ENCODE data around the gene C11orf65. TPM values are rescaled to one million over a fixed set of nuclear protein-coding genes. Genes with fewer than 3 reads are reported as not detected.
A peak's percentile ranks its signal among the peaks of the same experiment; 100 is the strongest.
"Not testable (repeated sequence)": the region's sequence is repeated elsewhere in the genome, so short reads cannot be mapped to it uniquely, and the experiment has no call there.

C11orf65 gene
- total RNA-seq, 2 experiments from 2014 or later: 0.57 to 0.80 TPM

DNA sequence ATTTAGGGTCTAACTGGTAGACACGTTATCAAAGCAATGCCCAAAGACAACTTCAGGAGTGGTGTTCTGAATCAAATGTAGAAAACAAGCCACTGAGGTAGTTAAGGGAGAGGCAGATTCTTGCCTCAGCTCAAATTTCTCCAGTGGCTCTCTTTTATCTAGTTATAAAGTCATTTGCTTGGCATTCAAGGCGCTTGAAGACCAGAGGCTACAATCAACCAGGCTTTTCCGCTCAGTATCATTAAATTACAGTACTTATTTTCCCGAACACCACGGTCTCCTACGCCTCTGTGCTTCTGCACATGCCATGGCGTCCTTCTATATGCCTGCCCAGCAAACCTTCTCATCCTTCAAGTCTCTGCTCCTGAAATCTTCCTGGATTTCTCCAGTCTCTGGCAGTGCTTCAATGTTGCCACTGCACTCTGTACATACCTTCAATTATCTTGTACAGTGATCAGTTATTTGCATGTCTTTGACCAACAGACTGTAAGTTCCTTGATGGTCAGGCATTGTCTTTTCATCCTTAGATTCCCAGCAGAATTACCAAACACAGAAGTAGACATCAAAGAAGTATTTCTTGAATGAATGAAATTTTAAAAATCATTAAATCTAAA, 29.4 kb upstream of the C11orf65 start:
- Mint-ChIP-seq H3K36me3 (peaks cover 26% of the 10 kb centered on the region), H3K27ac (peak overlapping the region; percentile 98), H3K4me1 (peaks cover 19% of the 10 kb centered on the region), H3K4me3 (peak overlapping the region; percentile 95), H3K27me3 (no peaks in the 10 kb centered on the region), H3K9me3 (no peaks in the 10 kb centered on the region)
- DNase-seq (no peak), ATAC-seq (ENCODE audit: low read depth) (no peak)
- POLR2A ChIA-PET: interaction anchor here (1.0 kb wide), 1 partner anchor 30 kb away, joined by 3 read pairs; the partner anchor contains the start of gene C11orf65

DNA sequence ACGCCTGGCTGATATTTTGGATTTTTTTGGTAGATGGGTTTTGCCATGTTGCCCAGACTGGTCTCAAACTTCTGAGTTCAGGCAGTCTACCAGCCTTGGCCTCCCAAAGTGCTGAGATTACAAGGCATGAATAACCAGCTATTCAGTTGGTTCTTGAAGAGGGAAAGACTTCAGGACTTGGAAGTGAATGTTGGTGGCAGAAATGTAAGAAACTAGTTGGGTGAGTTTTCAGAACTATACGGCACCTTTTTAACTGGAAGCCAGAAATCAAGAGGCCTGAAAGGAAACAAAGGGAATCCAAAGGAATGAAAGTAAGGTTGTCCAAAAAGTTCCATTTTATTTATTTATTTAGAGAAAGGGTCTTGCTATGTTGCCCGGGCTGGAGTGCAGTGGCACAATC, 28.0 kb upstream of the C11orf65 start:
- Mint-ChIP-seq H3K4me1 (peaks cover 19% of the 10 kb centered on the region), H3K27me3 (no peaks in the 10 kb centered on the region), H3K36me3 (peaks cover 28% of the 10 kb centered on the region), H3K4me3 (no peak overlapping the region), H3K9me3 (no peaks in the 10 kb centered on the region), H3K27ac (no peak overlapping the region)
- ATAC-seq (ENCODE audit: low read depth) (no peak), DNase-seq (no peak)
- POLR2A ChIA-PET: no interaction called here

DNA sequence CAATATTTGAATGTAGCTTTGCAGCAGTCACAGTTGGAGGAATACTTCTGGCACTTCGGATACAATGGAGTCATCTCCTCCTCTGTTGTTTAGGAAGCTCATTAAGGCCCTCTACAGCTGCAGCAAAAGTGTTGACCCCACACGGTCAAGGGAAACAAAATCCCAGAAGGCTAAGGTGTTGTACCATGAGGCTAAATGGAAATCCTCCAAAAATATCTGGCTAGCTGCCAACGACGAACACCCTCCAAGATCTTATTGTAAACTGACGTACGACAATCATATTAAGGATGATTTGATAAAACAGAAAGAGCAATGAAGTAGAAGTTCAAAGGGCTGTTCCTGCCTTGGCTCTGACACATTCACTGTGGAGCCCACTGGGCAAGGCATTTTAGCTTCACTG, 26.9 kb upstream of the C11orf65 start:
- Mint-ChIP-seq H3K27me3 (no peaks in the 10 kb centered on the region), H3K4me1 (peaks cover 20% of the 10 kb centered on the region), H3K4me3 (no peak overlapping the region), H3K36me3 (peaks cover 31% of the 10 kb centered on the region), H3K9me3 (no peaks in the 10 kb centered on the region), H3K27ac (peak overlapping the region; percentile 32)
- POLR2A ChIA-PET: interaction anchor here (0.7 kb wide), 1 partner anchor 94 kb away, joined by 4 read pairs; no protein-coding TSS in a partner anchor
- ATAC-seq (ENCODE audit: low read depth) (no peak), DNase-seq (no peak)

DNA sequence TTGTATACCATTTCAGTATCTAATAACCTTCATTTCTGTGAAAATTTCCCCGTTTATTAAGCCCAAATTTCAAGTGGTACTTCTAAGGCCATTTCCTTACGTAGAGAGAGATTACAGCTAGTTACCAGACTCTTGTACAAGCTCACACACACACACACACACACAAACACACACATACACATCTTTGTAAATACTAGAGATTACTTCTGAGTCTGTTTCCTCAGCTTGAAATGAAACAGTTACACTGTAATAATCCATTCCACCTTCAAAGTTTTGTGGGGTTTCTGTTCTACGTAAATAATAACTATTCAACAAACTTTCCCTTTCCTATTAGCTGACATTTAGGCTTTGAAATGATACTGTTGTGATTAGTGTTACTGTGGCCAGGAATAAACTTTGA, 24.6 kb upstream of the C11orf65 start:
- Mint-ChIP-seq H3K27me3 (no peaks in the 10 kb centered on the region), H3K9me3 (no peaks in the 10 kb centered on the region), H3K4me3 (no peak overlapping the region), H3K4me1 (peaks cover 17% of the 10 kb centered on the region), H3K36me3 (peaks cover 52% of the 10 kb centered on the region), H3K27ac (no peak overlapping the region)
- DNase-seq (no peak), ATAC-seq (ENCODE audit: low read depth) (no peak)
- POLR2A ChIA-PET: no interaction called here

DNA sequence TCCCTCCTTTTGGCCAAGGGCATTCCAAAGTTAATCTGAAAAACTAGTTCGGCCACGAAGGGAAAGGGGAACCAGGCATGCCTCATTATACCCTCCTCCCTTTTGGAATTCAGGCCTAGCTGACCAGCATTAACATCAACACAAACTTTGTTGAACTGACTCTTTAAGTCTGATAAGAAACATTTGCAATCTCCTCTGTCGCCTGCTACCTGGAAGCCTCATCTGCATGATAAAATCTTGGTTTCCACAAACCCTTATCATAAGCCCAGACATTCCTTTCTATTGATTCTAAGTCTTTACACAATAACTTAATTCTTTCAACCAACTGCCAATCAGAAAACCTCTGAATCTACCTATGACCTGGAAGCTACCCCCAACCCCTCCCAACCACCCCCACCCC, 19.5 kb upstream of the C11orf65 start:
- DNase-seq (no peak), ATAC-seq (ENCODE audit: low read depth) (no peak)
- no peaks in the 10 kb centered on the region for H3K27me3 Mint-ChIP-seq
- peaks cover 52% of the 10 kb centered on the region for H3K36me3 Mint-ChIP-seq
- H3K27ac Mint-ChIP-seq: no peak overlapping the region
- H3K4me1 Mint-ChIP-seq: peaks cover 4% of the 10 kb centered on the region
- no peaks in the 10 kb centered on the region for H3K9me3 Mint-ChIP-seq
- H3K4me3 Mint-ChIP-seq: no peak overlapping the region
- POLR2A ChIA-PET: interaction anchor here (0.7 kb wide), 1 partner anchor 19 kb away, joined by 3 read pairs; the partner anchor contains the start of gene C11orf65

DNA sequence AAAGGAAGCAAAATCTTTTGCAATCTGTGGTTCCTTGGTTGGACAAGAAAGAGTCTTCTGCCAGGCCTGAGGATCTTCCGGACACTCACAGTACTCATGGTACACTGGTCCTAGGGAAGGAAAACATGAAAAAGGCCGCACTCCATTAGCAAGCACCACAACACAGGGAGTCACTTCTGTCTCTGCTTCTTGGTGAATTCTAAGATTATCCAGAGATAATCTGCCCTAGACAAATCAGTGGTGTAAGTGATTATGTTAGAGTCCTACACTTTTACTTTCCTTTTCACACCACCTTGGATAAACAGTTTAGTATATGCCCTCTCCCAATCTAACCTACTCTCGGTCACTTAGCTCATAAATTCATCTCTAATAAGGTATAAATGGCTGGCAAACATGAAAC, 19.0 kb upstream of the C11orf65 start:
- no peak overlapping the region for H3K27ac Mint-ChIP-seq

DNA sequence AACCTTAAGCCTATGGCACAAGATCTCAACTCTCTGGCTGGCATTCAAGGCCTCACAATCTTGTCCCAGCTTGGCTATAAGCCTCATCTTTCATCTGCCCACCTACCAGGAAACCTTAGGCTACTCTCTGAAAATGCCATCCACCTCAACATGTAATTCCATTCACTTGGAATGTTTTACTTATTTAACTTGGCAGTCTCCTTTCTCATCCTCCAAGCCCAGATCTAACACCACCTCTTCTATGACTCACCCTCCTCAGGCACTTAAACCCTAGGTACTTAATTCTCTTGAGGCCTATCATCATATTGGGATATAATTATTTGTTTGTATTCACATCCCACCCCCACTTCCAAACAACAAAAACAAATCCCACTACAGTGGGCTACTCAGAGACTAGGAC, 15.8 kb upstream of the C11orf65 start:
- POLR2A ChIA-PET: no interaction called here
- no peak overlapping the region for H3K27ac Mint-ChIP-seq
- no peak overlapping the region for H3K4me3 Mint-ChIP-seq
- no peak for ATAC-seq (ENCODE audit: low read depth)
- no peaks in the 10 kb centered on the region for H3K27me3 Mint-ChIP-seq
- no peak for DNase-seq
- H3K36me3 Mint-ChIP-seq: peaks cover 46% of the 10 kb centered on the region
- H3K9me3 Mint-ChIP-seq: no peaks in the 10 kb centered on the region
- H3K4me1 Mint-ChIP-seq: peaks cover 3% of the 10 kb centered on the region

More for the DNA sequence above, 19.0 kb upstream of the C11orf65 start:
- DNase-seq (no peak), ATAC-seq (ENCODE audit: low read depth) (no peak)
- peaks cover 54% of the 10 kb centered on the region for H3K36me3 Mint-ChIP-seq
- H3K4me3 Mint-ChIP-seq: no peak overlapping the region
- no peaks in the 10 kb centered on the region for H3K9me3 Mint-ChIP-seq
- H3K27me3 Mint-ChIP-seq: no peaks in the 10 kb centered on the region
- POLR2A ChIA-PET: no interaction called here
- H3K4me1 Mint-ChIP-seq: peaks cover 4% of the 10 kb centered on the region

DNA sequence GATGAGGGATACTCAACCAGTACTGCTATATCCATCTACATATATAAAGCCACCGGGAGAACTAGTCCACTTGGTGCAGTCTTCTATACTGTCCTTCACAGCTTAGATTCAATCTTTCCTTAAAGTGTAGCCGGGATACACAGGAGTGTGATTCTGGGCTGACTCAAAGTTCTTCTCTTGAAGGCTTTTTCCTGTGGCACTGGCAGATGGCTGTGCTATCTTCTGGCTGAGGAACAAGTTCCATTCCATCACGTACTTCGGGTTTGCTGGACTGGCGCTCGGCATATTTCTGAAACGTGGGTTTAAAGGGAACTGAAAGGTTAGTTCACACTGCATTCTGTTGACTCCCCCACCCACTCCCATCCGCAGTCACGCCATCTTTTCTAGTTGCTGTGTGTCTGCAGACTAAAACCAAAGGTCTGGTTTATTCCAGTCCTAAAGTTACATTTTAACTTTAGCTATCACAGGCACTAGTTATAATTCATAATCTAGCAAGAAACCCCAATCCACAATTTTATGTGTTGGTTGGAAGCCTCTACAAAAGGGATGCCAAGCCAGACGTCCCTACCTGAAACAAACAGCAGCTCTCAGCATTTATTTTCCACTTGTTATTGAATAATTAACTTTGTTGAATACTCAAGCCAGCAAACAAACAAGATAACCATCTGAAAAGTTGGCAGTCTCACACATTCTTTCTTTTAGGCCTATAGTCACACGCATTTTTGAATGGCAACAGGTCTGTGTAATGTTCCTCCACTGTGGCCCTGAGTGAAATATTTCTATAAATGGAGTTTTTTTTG, 7.5 kb upstream of the C11orf65 start:
- no peaks in the 10 kb centered on the region for H3K9me3 Mint-ChIP-seq
- no peaks in the 10 kb centered on the region for H3K27me3 Mint-ChIP-seq
- ATAC-seq (ENCODE audit: low read depth) (no peak), DNase-seq (no peak)
- POLR2A ChIA-PET: no interaction called here
- H3K4me1 Mint-ChIP-seq: no peaks in the 10 kb centered on the region
- H3K27ac Mint-ChIP-seq: no peak overlapping the region
- H3K4me3 Mint-ChIP-seq: no peak overlapping the region
- peaks cover 19% of the 10 kb centered on the region for H3K36me3 Mint-ChIP-seq

DNA sequence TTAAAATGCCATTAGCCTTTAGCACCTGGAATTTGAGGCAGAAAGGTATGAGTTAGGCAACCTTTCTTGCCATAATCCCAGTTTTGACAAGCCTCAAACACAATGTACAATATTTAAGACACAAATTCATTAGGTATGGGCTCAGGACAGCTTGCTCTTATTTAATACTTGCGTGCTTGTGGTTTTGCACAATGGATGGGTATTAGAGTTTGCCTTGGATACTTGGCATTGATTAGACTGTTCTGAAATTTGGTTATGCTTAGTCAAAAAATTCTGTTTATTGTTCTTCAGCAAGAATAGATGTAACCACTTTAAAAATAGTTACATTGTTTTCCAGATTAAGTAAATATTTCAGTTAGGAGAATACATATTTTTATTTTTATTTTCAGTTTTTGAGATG, 5.4 kb upstream of the C11orf65 start:
- no peak overlapping the region for H3K27ac Mint-ChIP-seq
- no peaks in the 10 kb centered on the region for H3K27me3 Mint-ChIP-seq
- no peak for DNase-seq
- peaks cover 16% of the 10 kb centered on the region for H3K36me3 Mint-ChIP-seq
- H3K4me3 Mint-ChIP-seq: no peak overlapping the region
- POLR2A ChIA-PET: no interaction called here
- H3K9me3 Mint-ChIP-seq: no peaks in the 10 kb centered on the region
- peaks cover 2% of the 10 kb centered on the region for H3K4me1 Mint-ChIP-seq
- ATAC-seq (ENCODE audit: low read depth): no peak

DNA sequence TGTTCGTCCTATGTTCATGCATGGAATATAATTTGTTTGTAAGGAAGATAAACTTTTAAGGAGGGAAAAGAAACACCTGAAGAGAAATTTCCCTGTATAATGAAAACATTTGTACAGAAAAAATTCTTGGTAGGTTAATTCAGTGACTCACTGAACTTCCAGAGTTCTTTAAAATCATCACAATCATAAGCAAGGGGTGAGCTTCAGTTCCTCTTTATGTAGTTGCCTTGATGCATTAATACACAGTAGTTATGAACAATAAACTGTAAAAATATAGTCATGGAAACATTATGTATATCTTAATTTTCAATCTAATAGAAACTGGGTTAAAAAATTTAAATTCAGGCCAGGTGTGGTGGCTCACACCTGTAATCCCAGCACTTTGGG, 1.1 kb upstream of the C11orf65 start:
- Mint-ChIP-seq H3K36me3 (peaks cover 1% of the 10 kb centered on the region), H3K27ac (peak overlapping the region; percentile 99), H3K27me3 (no peaks in the 10 kb centered on the region), H3K4me3 (peak overlapping the region; percentile 35), H3K9me3 (no peaks in the 10 kb centered on the region), H3K4me1 (peaks cover 8% of the 10 kb centered on the region)
- DNase-seq (no peak), ATAC-seq (ENCODE audit: low read depth) (no peak)
- POLR2A ChIA-PET: interaction anchor here (1.6 to 2.1 kb wide), 2 partner anchors 19 to 30 kb away, joined by 3 to 14 read pairs; partner anchors contain the start of gene POGLUT3

DNA sequence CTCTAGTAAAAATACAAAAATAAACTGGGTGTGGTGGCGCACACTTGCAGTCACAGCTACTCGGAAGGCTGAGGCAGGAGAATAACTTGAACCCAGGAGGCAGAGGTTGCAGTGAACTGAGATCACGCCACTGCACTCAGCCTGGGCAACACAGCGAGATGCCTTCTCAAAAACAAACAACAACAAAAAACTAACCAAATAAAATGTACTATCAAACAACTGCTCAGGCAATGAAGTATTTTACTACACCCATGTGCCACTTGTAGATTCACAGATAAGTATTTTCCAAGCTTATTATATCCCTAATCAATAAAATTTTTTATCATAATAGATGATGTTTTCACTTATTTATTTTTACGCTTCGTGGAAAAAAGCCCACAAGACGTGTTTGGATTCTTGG, 924 bp downstream of the C11orf65 start:
- ATAC-seq (ENCODE audit: low read depth) (no peak), DNase-seq (no peak)
- POLR2A ChIA-PET: interaction anchor here (0.7 to 2.1 kb wide), 8 partner anchors 24 to 244 kb away, joined by 3 to 14 read pairs (median 3); partner anchors contain the start of genes DDX10 and POGLUT3
- H3K27me3 Mint-ChIP-seq: no peaks in the 10 kb centered on the region
- no peaks in the 10 kb centered on the region for H3K9me3 Mint-ChIP-seq
- H3K36me3 Mint-ChIP-seq: no peaks in the 10 kb centered on the region
- H3K4me1 Mint-ChIP-seq: peaks cover 8% of the 10 kb centered on the region
- H3K27ac Mint-ChIP-seq: peak overlapping the region; percentile 99
- peak overlapping the region; percentile 95 for H3K4me3 Mint-ChIP-seq

DNA sequence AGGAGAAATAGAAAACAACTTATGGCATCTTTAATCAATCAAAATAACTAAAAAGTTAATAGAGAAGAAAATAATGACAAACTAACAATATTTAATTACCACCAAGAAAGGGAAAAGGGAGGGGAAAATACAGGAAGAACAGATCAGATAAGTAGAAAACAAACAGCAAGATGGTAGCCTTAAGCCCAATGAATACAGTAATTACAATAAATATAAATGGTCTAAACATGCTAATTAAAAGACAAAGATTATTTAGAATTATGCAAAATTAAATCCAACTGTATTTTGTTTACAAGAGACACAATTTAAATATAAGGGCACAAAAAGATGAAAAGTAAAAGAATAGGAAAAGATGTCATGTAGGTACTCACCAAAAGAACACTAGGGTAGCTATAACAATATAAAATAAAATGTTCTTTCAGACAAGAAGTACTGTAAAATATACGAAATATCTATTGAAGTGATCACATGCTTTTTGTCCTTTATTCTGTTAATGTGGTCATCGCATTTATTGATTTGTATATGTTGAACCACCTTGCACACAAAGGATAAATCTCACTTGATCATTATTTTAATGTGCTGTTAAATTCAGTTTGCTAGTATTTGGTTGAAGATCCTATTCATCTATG, 14.0 kb downstream of the C11orf65 start:
- Mint-ChIP-seq H3K27me3 (peaks cover 5% of the 10 kb centered on the region), H3K36me3 (peaks cover 2% of the 10 kb centered on the region), H3K4me3 (no peak overlapping the region), H3K27ac (no peak overlapping the region), H3K9me3 (peaks cover 16% of the 10 kb centered on the region), H3K4me1 (peaks cover 2% of the 10 kb centered on the region)
- ATAC-seq (ENCODE audit: low read depth) (no peak), DNase-seq (no peak)
- POLR2A ChIA-PET: no interaction called here

DNA sequence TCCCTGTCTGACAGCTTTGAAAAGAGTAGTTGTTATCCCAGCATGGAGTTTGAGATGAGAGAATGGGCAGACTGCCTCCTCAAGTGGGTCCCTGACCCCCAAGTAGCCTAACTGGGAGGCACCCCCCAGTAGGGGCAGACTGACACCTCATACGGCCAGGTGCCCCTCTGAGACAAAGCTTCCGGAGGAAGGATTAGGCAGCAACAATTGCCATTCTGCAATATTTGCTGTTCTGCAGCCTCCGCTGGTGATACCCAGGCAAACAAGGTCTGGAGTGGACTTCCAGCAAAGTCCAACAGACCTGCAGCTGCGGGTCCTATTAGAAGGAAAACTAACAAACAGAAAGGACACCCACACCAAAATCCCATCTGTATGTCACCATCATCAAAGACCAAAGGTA, 25.9 kb downstream of the C11orf65 start:
- H3K36me3 Mint-ChIP-seq; H3K27ac Mint-ChIP-seq; H3K4me1 Mint-ChIP-seq; H3K27me3 Mint-ChIP-seq; ATAC-seq (ENCODE audit: low read depth); POLR2A ChIA-PET; DNase-seq; H3K4me3 Mint-ChIP-seq; H3K9me3 Mint-ChIP-seq: not testable (repeated sequence)

Data from activated naive CD8-positive, alpha-beta T cell treated with anti-CD3 and anti-CD28 coated beads, Interleukin-2, amount 10 ng/mL, durations not matched to agents 7 days and 5 days (primary cell).